CD4-positive, alpha-beta T cell treated with Interleukin-4 for 4 hours (primary cell): ENCODE results near the gene EVL.
"Not testable (repeated sequence)": the region's sequence is repeated elsewhere in the genome, so short reads cannot be mapped to it uniquely, and the experiment has no call there.

ENCODE experiments used
- DNase-seq: peaks from one replicate; pipeline ENCODE4 v3.0.0-alpha.2; 2020

Gene EVL

GRCh38 chr14:100149851-100150611, 84.8 kb downstream of the EVL start:
- DNase-seq = no peak

GRCh38 chr14:100150932-100151587, 85.8 kb downstream of the EVL start:
- DNase-seq = no peak

DNA sequence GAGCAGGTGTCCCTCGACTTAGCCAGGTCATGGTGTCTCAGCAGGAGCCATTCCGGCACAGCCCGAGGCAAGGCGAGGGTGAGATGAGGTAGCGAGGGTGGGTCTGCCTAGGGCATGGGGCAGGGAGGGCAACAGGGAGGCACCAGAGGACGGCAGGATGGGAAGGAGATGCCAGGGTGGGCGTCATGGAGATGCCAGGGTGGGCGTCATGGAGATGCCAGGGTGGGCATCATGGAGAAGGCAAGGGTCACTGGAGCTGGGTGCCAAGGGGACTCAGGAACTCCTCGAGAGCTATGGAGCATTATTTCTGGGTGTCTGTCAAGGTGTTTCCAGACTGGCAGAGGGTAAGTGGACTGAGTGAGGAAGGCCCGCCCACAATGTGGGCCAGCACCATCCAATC, 86.9 kb downstream of the EVL start:
- no peak for DNase-seq

DNA sequence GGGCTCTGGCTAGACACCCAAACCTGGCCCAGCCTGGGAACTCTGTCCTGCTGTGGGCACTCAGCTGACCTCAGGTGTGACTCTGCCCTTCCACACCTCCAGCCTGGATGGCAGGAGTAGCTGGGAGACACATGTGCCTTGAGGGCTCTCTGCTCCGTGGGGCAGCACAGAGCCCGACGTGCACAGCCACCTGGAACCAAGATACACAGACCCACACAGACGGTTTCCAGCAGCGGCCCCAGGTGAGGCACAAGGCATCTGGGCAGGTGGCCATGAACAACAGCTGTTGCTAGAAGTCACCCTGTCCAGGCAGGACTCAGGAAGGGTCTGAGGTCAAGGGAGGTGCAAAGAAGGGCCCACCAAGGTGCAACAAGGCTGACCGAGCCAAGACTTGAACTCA, 88.3 kb downstream of the EVL start:
- no peak for DNase-seq

- DNase-seq = no peak
These were observed 89.9 kb downstream of the EVL start for GRCh38 chr14:100155049-100155621.

DNA sequence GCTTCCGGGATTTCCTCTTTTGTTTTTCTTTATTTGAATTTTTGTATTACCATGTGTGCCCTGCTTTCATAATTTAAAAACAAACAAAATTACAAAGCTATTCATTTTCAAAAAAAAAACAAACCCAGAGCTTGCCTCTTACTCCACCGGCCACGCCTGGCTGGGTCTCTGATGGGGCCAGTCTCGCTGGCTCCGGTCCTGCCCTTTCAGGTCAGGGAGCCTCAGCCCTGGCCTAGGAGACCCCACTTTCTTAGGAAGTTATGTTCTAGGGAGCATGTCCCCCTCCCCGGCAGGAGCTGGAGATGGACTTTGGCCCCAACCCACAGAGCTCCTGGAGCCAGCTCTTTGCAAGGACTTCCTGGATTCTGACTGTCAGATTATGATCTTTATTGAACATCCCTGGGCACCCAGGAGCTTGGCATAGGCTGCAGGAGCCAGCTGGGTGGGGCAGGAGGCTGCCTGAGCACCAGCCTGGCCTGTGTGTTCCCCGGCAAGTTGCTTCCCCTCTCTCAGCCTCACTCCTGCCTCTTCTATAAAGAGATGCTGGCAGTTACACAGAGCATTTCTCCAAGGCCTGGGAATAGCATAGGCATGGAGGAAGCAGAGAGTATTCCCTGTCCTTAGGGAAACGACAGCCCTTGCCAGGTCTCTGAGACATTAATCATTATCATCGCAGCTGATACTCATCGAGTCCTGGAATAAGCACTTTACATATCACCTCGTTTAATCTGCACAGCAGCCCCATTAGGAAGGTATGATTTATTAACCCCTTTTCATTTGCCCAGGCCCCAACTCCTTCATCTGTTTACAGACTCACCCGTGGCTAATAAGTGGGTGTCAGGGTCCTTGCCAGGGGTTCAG, 90.8 kb downstream of the EVL start:
- DNase-seq = no peak

DNA sequence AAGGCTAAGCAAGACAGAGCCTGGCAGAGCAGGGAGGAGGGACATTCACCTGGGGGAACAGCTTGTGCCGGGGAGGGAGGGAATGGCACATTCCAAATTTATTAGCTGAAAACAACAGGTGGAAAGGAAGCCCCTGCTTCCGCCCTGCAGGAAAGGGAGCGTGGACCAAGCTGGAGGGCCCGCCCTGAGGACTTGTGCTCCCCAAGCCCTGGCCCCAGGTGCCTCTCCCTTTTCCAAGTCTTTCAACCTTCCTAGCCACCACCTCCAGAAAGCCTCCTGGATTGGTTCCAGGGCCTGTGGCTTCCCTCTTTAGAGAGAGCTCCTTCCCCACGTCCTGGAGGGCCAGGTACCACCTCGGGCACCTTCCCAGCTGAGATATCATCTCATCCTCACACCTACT, 91.6 kb downstream of the EVL start:
- DNase-seq = no peak

GRCh38 chr14:100157548-100158232, 92.5 kb downstream of the EVL start:
- not testable (repeated sequence) for DNase-seq

DNA sequence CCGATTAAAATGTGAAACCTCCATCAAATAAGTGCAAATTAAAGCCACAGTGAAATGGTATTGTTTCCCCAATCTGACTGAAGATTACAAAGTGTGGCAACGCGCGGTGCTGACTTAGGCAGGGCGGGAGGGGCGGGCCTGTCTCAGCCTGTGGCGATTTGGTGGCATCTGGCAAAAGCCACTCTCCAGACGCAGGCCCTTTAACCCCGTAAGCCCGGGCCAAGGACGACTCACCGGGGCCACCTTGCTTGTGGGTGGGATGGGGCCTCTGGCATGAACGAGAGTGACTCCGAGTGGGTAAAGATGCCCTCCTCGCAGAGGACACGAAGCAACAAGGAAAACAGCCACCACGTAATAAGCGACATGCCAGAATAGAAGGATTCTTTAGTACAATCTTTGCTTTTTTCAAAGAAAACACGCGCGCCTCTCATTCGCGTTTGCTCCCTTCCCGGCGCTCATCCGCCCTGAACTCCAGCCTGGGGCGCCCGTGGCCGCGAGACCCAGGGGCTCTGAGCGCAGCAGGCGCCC, 93.4 kb downstream of the EVL start:
- no peak for DNase-seq

GRCh38 chr14:100159094-100159864, 94.1 kb downstream of the EVL start, which contains the start of gene DEGS2:
Gene DEGS2, minus strand, starts transcription at chr14:100159645. Its CDS starts 58 bp downstream, at chr14:100159587.
- DNase-seq = peak; percentile 18

GRCh38 chr14:100159865-100160533, 94.8 kb downstream of the EVL start:
- DNase-seq = no peak

GRCh38 chr14:100160534-100160916, 95.3 kb downstream of the EVL start:
- no peak for DNase-seq

GRCh38 chr14:100165376-100165775, 100.2 kb downstream of the EVL start:
- no peak for DNase-seq

DNA sequence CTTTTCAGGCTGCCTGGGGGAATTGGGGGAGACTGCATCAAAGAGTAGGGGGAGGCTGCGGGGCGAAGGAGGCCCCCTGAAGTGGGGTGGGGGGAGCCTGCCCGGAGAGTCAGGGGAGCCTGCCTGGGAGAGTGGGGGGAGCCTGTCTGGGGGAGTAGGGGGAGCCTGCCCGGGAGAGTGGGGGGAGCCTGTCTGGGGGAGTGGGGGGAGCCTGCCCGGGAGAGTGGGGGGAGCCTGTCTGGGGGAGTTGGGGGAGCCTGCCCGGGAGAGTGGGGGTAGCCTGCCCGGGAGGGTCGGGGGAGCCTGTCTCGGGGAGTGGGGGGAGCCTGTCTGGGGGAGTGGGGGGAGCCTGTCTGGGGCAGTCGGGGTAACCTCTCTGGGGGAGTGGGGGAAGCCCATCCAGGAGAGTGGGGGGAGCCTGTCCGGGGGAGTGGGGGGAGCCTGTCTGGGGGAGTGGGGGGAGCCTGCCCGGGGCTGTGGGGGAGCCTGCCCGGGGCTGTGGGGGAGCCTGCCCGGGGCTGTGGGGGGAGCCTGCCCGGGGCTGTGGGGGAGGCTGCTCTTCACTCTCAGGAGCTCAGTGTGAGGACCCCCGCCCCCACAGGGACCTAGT, 100.7 kb downstream of the EVL start:
- DNase-seq = no peak

DNA sequence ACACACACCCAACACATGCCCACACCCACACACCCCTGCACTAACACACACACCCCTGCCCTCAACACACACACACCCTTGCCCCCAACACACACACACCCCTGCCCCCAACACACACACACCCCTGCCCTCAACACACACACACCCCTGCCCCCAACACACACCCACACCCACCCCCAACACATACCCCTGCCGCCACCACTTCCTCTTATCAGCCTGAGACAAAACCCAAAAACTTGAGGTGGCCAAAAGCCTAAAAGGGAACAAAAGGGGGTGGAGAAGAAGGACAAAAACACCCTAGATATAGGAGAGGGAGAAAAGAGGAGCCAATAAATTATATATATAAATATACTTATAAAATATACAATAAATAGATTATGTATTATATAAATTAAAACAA, 103.3 kb downstream of the EVL start:
- no peak for DNase-seq

- no peak for DNase-seq
These were observed 105.7 kb downstream of the EVL start for GRCh38 chr14:100170880-100171279.

- DNase-seq = no peak
These were observed 107.6 kb downstream of the EVL start for GRCh38 chr14:100172811-100173210.

- DNase-seq = no peak
These were observed 108.1 kb downstream of the EVL start for GRCh38 chr14:100173353-100173752.

GRCh38 chr14:100176811-100177327, 111.6 kb downstream of the EVL start:
- no peak for DNase-seq

GRCh38 chr14:100178691-100179090, 113.5 kb downstream of the EVL start:
- DNase-seq = no peak
